ENCODE data around the gene PSME3. TPM values are rescaled to one million over a fixed set of nuclear protein-coding genes. Genes with fewer than 3 reads are reported as not detected.

Gene PSME3, protein sequence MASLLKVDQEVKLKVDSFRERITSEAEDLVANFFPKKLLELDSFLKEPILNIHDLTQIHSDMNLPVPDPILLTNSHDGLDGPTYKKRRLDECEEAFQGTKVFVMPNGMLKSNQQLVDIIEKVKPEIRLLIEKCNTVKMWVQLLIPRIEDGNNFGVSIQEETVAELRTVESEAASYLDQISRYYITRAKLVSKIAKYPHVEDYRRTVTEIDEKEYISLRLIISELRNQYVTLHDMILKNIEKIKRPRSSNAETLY
- total RNA-seq (2014; rRNA removed) (107 and 123 TPM in 2 replicates), Bru-seq, nascent RNA (percentile 67 among the genes with signal in this experiment), BruChase-seq, experiment 1, labeled RNA remaining after a 6-hour chase (percentile 94 among the genes with signal in this experiment), BruChase-seq, experiment 2, labeled RNA remaining after a 2-hour chase (percentile 85 among the genes with signal in this experiment)
- long read RNA-seq, transcript PSME3-210 (11 exons, 998 nt), result major isoform, 98 of 127 reads
- long read RNA-seq, partial matches to known transcripts, result 6 of 127 reads
- long read RNA-seq, other reads (novel, unspliced or antisense), result 23 of 127 reads

DNA sequence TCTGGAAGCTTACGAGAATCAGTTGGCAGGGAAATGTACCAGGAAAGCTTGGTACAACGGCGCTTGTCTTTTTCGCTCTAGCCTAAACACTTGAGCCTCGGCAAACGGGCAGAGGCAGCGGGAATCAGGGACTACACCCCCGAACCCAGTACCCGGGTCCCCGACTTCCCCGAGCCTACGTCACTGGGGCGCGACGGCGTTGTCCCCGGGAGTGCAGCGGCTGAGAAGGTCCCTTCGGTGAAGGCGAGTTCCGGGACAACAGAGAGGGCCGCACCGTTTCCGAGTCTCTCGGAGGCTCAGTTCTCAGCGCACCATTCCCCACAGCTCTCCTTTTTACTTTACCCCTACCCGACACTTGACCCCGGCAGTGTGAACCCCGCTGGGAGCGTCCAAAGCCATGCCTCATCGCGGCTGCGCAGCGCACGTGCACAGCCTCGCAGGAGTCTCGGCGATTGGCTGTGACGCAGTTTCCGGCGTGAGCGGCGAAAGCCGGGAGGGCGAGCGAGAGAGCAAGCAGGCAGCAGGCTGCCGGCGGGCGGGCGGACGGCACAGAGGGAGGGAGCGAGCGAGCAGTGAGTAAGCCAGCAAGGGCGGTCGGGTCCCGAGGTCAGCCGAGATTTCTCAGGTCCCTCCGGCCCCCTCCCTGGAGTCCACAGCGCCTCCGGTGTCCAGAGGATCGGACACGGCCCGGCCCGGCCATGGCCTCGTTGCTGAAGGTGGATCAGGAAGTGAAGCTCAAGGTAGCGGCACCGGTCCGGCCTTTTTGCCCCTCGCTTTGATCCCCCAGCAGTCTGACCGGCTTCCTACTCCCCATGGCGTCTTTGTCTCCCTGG lies at the start of gene PSME3:
Gene PSME3 (plus strand): TSS at position 464 of the 833 bp plus-strand sequence. CDS start 235 bp downstream, at position 699.
- peak; percentile 91 for ATAC-seq
- H3F3A ChIP-seq (ENCODE audit: low read length, unreplicated experiment), result no peaks in the 10 kb centered on the region
- H4K20me1 ChIP-seq (ENCODE audit: low read length), result no peaks in the 10 kb centered on the region
- POLR2A ChIA-PET (ENCODE audit: unreplicated experiment), result interaction anchor here (0.5 to 0.6 kb wide), 2 partner anchors 9 to 228 kb away, joined by 3 to 8 read pairs; partner anchors contain the start of gene BECN1
- TSS peak; percentile 86 for BruUV-seq (replicated peaks)
- peak within 1 kb of the TSS; percentile 75 for H3K27ac ChIP-seq (ENCODE audit: low read length)
- peak within 1 kb of the TSS; percentile 99 for H3K9ac ChIP-seq (ENCODE audit: low read length)
- intact Hi-C loops (cut with micrococcal nuclease), result no loop called here
- TF ChIP-seq EZH2 (IDR thresholded peaks at IDR 0.05; ENCODE audit: low read length, unreplicated experiment) (no peak), EZH2phosphoT487 (IDR thresholded peaks at IDR 0.05; ENCODE audit: borderline replicate concordance, low read length) (no peak)
- TF ChIP-seq, protein P1, sequence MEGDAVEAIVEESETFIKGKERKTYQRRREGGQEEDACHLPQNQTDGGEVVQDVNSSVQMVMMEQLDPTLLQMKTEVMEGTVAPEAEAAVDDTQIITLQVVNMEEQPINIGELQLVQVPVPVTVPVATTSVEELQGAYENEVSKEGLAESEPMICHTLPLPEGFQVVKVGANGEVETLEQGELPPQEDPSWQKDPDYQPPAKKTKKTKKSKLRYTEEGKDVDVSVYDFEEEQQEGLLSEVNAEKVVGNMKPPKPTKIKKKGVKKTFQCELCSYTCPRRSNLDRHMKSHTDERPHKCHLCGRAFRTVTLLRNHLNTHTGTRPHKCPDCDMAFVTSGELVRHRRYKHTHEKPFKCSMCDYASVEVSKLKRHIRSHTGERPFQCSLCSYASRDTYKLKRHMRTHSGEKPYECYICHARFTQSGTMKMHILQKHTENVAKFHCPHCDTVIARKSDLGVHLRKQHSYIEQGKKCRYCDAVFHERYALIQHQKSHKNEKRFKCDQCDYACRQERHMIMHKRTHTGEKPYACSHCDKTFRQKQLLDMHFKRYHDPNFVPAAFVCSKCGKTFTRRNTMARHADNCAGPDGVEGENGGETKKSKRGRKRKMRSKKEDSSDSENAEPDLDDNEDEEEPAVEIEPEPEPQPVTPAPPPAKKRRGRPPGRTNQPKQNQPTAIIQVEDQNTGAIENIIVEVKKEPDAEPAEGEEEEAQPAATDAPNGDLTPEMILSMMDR (conservative IDR thresholded peaks at IDR 0.05; ENCODE audit: low read depth, low read length), result no peak
- H3K79me2 ChIP-seq (ENCODE audit: low read length), result peaks cover 45% of the 10 kb centered on the region
- peak; percentile 80 for DNase-seq
- peaks cover 12% of the 10 kb centered on the region for H3K36me3 ChIP-seq (ENCODE audit: low read depth, low read length)
- H3K9me3 ChIP-seq (ENCODE audit: low read length), result no peaks in the 10 kb centered on the region
- H3K27me3 ChIP-seq (ENCODE audit: low read length), result no peaks in the 10 kb centered on the region
- H3K4me1 ChIP-seq (ENCODE audit: insufficient read depth, low read length), result peaks cover 12% of the 10 kb centered on the region
- H3K4me3 ChIP-seq (ENCODE audit: low read length), result peak within 1 kb of the TSS; percentile 96
- H2AFZ ChIP-seq (ENCODE audit: low read length), result peak within 1 kb of the TSS; percentile 89
- CTCF ChIA-PET, result interaction anchor here (0.6 kb wide), 1 partner anchor 529 kb away, joined by 3 read pairs; no protein-coding TSS in a partner anchor
- H3K9me2 ChIP-seq (replicated peaks; ENCODE audit: low read length), result no peaks in the 10 kb centered on the region
- peak within 1 kb of the TSS; percentile 92 for H3K4me2 ChIP-seq (ENCODE audit: low read length)

- TF ChIP-seq EZH2phosphoT487 (IDR thresholded peaks at IDR 0.05; ENCODE audit: borderline replicate concordance, low read length), result no peak
- TF ChIP-seq EZH2 (IDR thresholded peaks at IDR 0.05; ENCODE audit: low read length, unreplicated experiment), result no peak
- TF ChIP-seq, protein P1 (conservative IDR thresholded peaks at IDR 0.05; ENCODE audit: low read depth, low read length), result no peak
- CTCF ChIA-PET, result interaction anchor here (0.5 to 1.1 kb wide), 2 partner anchors 205 to 821 kb away, joined by 3 read pairs; no protein-coding TSS in a partner anchor
- DNase-seq (no peak), ATAC-seq (no peak)
- H3K36me3 ChIP-seq (ENCODE audit: low read depth, low read length), result peaks cover 33% of the 10 kb centered on the region
- POLR2A ChIA-PET (ENCODE audit: unreplicated experiment), result interaction anchor here (0.6 to 1.0 kb wide), 3 partner anchors 10 to 62 kb away, joined by 6 to 10 read pairs (median 7); no protein-coding TSS in a partner anchor
- H3K27ac ChIP-seq (ENCODE audit: low read length), result peak overlapping the region; percentile 89
- no peaks in the 10 kb centered on the region for H3K27me3 ChIP-seq (ENCODE audit: low read length)
- peaks cover 32% of the 10 kb centered on the region for H3K4me1 ChIP-seq (ENCODE audit: insufficient read depth, low read length)
- H4K20me1 ChIP-seq (ENCODE audit: low read length), result no peaks in the 10 kb centered on the region
- H3K4me3 ChIP-seq (ENCODE audit: low read length), result peak overlapping the region; percentile 26; the same call in 1 of the 2 replicates
- H3F3A ChIP-seq (ENCODE audit: low read length, unreplicated experiment), result no peaks in the 10 kb centered on the region
- BruUV-seq (replicated peaks), result no TSS peak
- H3K9ac ChIP-seq (ENCODE audit: low read length), result no peak overlapping the region
- peak overlapping the region; percentile 93 for H3K4me2 ChIP-seq (ENCODE audit: low read length)
- no peak overlapping the region for H2AFZ ChIP-seq (ENCODE audit: low read length)
- intact Hi-C loops (cut with micrococcal nuclease), result loop anchor here (5.0 kb wide), 1 partner anchor 39 kb away; the partner anchor contains the start of gene BECN1
- no peaks in the 10 kb centered on the region for H3K9me2 ChIP-seq (replicated peaks; ENCODE audit: low read length)
- peaks cover 54% of the 10 kb centered on the region for H3K79me2 ChIP-seq (ENCODE audit: low read length)
- no peaks in the 10 kb centered on the region for H3K9me3 ChIP-seq (ENCODE audit: low read length)
These were observed 49.4 kb upstream of the PSME3 start for GRCh38 chr17:42783791-42784138.
